ENCODE data around the gene PLXNA4.

DNA sequence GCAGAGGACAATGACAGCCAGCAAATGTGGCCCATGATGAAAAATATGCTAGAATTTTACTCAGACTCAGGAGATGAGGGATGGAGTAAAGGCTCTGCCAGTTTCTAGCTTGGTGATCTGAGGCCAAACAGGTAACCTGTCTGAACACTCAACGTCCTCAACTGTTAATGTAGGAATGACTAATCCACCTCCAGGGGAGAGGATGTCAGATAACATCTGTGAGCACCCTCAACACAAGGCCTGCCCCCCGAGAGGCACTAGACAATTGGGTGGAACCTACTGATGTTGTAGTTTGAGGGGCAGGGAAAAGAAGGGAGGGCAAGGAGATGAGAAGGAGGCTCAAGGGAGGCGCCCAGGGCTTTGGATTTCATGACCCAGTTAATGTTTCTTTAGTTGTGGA, 445.1 kb downstream of the PLXNA4 start:
- TF ChIP-seq, protein P1, sequence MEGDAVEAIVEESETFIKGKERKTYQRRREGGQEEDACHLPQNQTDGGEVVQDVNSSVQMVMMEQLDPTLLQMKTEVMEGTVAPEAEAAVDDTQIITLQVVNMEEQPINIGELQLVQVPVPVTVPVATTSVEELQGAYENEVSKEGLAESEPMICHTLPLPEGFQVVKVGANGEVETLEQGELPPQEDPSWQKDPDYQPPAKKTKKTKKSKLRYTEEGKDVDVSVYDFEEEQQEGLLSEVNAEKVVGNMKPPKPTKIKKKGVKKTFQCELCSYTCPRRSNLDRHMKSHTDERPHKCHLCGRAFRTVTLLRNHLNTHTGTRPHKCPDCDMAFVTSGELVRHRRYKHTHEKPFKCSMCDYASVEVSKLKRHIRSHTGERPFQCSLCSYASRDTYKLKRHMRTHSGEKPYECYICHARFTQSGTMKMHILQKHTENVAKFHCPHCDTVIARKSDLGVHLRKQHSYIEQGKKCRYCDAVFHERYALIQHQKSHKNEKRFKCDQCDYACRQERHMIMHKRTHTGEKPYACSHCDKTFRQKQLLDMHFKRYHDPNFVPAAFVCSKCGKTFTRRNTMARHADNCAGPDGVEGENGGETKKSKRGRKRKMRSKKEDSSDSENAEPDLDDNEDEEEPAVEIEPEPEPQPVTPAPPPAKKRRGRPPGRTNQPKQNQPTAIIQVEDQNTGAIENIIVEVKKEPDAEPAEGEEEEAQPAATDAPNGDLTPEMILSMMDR (IDR thresholded peaks at IDR 0.05): no peak
- TF ChIP-seq POLR2AphosphoS5 (IDR thresholded peaks at IDR 0.05) (no peak), POLR2A (IDR thresholded peaks at IDR 0.05) (no peak)

Measured in stomach (tissue), 4 donors.